NCI-H187 (cell line): ENCODE results near the gene PGA4.
"Not testable (repeated sequence)": the region's sequence is repeated elsewhere in the genome, so short reads cannot be mapped to it uniquely, and the experiment has no call there.

Source experiments
- DNase-seq, 2 experiments: peaks; one replicate each; lab custom pipeline; 2025; lab: John Stamatoyannopoulos, UW

Gene PGA4

DNA sequence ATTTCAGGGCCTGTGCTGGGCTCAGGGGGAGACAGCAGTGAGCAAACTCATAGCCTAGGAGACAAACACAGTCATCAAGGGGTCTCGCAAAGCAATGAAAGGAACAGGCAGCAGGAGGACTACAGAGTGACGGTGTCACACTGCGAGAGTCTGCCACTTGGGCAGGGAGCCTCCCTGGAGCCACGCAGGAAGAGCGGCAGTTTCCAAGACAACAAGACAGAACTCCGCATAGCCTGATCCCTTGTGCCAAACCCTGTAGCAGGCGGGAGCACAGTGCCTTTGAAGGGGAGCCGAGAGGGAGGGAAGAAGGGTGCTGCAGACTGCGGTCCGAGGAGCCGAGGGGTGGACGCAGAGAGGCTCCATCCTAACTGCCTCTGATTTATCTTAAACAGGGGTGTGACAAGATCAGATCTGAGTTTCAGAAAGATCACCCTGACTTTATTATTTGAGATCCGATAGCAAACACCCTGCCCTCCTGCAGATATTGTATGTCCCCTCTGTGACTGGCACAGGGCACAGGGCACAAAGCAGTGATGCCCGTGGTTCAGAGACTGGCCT, 17.6 kb upstream of the PGA4 start:
- not testable (repeated sequence) for DNase-seq

DNA sequence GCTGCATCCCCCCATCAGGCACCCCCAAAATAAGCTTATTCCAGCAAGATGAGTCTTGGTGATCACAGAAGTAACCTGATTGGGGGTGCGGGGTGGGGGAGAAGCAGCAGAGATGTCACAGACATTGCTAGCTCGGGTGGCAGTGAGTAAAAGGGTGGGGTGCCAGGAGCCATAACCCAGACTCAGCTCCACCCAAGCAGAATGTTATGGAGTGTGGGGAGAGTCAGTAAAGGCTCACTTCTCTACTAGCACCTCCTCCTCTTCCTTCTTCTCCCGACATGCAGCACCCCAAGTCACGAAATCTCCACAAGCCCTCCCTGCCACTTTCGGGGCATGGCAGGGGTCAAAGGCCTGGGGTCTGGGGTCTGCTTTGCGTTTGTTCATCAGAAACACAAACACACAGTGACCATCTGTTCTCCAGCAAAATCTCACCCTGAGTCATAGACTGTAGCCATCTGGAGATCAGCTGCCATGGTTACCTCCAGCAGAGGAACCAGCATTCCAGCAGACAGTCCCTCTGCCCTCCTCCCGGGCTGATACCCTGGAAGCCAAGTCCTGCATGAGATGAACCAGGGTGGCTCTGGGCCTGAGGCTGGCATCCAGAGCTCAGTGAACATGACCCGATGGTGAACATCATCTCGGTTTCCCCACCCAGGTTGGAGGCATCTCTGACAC, 14.4 kb upstream of the PGA4 start:
- DNase-seq = not testable (repeated sequence)

DNA sequence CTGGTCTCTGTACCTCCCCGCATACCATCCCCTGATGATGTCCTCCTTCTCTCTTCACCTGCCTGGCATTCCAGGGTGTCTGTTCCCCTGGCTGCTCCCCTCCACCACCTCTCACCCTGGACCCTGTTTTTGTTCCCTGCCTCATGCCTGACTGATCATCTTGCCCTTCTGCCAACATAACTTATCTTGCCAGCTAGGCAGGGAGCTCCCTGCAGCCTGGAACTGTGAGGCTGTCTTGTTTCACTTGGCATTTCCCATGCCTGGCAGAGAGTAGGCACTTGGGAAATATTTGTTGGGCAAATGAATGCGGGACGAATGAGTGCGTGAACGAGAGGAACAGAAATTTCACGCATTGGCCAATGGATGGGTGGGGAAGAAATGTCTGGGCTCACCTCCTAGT, 11.5 kb upstream of the PGA4 start:
- not testable (repeated sequence) for DNase-seq

DNA sequence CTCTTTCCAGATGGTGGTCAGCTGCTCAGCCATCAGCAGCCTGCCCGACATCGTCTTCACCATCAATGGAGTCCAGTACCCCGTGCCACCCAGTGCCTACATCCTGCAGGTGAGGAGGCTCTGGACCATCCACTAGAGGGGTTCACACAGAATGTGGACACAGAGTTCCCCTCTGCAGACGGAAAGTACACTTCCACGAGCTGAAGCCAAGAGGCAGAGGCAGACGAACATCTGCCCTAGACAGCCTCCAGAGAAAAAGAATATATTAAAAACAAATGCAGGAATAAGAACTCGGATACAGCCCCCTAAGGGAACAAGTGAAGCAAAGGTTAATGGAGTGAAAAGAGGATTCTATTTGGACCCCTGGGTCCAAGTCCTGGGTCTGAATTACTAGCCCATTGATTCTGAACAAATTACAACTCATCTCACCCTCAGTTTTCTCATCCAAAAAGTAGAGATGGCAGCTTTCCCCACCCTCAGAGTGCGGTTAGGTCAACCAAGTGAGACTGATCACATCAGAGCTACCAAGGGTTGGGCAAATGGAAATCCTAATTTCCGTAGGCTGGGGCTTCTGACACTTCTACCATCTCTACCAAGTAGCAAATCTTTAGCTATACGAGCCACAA, 10.7 kb upstream of the PGA4 start:
- not testable (repeated sequence) for DNase-seq

DNA sequence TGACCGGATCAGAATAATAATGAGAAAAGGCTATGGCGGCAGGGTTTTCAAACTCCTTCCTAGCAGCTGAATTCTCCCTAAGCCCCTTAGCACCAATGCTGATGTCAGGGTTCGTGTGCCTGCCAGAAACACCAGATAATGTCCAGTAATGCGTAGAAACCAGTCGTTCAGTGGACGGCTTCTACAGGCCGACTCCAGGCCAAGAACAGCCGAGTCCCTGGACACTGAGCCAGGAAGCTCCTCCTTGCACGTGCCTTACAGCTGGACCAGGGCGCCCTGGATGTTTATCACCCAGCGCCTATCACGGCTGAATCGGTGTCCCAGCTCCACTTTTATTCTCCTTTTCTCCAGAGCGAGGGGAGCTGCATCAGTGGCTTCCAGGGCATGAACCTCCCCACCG, 9.9 kb upstream of the PGA4 start:
- not testable (repeated sequence) for DNase-seq

DNA sequence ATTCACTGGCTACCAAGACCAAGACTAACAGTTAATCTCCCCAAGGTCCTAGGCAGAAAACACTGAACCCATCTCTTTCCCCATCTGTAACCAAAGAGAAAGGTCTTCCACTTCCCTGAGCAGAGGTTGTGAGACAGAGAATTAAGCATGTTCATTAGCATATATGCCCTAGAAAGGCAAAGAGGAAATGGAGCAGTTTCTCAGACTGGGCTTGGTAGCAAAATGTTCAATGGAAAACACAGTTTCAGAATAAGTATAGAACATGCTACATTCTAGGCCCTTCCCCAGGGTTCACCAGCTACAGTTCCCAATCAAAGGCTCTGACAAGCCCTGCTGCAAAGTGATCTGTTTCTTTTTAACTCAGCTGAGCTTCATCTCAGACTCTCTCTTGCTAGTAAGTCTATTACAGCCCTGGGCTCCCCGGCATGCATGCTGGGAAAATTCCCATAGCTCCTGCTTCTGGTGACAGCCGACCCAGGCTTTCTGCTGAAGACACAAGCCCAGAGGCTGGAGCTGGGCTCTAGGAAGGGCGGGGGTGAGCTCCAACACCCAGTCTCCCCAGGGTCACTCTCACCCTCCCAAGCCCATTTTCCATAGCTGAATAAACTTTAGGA, 8.3 kb upstream of the PGA4 start:
- DNase-seq = not testable (repeated sequence)

DNA sequence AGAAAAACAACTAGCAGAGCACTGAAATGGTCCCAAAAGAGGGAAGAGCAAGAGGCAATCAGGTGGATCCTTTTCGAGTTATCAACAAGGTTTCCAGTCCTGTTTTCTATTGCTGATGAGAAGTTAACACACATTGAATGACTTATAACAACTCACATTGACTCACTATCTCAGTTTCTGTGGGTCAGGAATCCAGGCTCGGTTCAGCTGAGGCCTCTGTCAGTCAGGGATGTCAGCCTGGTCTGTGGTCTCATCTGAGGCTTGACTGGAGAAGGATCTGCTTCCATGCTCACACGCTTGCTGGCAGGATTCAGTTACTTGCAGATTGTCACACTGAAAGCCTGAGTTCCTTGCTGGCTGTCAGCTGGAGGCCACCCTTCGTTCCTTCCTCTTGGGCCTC, 3.8 kb upstream of the PGA4 start:
- DNase-seq = not testable (repeated sequence)

DNA sequence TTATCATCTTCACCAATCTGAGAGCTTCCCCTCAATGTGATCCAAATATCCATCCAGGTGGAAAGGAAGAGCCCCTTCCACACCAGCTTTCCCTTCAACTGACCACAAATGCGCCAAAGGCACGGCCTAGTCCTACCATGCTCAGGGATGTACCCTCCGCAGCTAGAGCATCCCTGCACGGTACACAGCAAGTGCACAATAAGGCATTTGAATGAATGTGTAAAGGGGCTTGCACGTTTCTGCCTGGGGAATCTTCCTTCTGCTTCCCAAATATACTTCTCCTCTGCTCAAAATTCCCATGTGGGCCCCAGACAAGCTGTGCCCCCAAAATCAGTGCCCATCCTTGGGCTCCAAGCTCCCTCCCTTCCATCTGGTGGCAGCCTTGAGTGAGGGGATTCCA, 3.1 kb upstream of the PGA4 start:
- not testable (repeated sequence) for DNase-seq

DNA sequence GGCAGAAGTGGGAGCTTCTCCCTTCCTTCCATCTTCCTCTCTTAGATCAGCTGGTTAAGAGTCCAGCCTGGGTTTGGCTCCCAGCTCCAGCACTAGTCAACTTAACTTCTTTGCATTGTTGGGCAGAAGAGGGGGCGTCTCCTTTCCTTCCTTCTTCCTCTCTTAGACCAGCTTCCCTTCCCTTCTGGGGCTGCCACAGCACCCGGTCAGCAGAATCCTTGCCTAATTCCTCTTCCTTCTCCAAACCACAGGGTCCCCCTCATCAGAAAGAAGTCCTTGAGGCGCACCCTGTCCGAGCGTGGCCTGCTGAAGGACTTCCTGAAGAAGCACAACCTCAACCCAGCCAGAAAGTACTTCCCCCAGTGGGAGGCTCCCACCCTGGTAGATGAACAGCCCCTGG, 545 bp downstream of the PGA4 start:
- DNase-seq = not testable (repeated sequence)

DNA sequence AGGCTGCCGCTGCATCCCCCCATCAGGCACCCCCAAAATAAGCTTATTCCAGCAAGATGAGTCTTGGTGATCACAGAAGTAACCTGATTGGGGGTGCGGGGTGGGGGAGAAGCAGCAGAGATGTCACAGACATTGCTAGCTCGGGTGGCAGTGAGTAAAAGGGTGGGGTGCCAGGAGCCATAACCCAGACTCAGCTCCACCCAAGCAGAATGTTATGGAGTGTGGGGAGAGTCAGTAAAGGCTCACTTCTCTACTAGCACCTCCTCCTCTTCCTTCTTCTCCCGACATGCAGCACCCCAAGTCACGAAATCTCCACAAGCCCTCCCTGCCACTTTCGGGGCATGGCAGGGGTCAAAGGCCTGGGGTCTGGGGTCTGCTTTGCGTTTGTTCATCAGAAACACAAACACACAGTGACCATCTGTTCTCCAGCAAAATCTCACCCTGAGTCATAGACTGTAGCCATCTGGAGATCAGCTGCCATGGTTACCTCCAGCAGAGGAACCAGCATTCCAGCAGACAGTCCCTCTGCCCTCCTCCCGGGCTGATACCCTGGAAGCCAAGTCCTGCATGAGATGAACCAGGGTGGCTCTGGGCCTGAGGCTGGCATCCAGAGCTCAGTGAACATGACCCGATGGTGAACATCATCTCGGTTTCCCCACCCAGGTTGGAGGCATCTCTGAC, 4.5 kb downstream of the PGA4 start:
- not testable (repeated sequence) for DNase-seq

DNA sequence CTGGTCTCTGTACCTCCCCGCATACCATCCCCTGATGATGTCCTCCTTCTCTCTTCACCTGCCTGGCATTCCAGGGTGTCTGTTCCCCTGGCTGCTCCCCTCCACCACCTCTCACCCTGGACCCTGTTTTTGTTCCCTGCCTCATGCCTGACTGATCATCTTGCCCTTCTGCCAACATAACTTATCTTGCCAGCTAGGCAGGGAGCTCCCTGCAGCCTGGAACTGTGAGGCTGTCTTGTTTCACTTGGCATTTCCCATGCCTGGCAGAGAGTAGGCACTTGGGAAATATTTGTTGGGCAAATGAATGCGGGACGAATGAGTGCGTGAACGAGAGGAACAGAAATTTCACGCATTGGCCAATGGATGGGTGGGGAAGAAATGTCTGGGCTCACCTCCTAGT, 7.3 kb downstream of the PGA4 start:
- DNase-seq = not testable (repeated sequence)

DNA sequence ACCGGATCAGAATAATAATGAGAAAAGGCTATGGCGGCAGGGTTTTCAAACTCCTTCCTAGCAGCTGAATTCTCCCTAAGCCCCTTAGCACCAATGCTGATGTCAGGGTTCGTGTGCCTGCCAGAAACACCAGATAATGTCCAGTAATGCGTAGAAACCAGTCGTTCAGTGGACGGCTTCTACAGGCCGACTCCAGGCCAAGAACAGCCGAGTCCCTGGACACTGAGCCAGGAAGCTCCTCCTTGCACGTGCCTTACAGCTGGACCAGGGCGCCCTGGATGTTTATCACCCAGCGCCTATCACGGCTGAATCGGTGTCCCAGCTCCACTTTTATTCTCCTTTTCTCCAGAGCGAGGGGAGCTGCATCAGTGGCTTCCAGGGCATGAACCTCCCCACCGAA, 8.9 kb downstream of the PGA4 start:
- DNase-seq = not testable (repeated sequence)

DNA sequence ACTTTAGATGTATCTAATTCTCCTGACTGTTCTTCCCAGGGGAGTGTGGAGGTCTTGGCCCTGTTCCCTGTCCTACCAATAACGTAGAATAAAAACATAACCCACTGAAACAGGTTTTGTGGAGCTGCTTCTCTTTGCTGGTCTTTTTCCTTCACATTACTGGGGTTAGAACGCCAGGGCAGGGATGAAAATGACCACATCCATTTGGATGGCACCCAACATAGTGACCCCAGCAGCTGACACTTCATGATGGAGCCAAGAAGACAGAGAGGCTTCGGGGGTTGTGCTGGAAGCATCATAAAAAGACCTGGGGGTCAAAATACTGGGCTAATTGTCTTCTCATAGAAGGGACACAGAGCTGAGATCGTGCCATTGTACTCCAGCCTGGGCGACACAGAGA, 9.4 kb downstream of the PGA4 start:
- not testable (repeated sequence) for DNase-seq

DNA sequence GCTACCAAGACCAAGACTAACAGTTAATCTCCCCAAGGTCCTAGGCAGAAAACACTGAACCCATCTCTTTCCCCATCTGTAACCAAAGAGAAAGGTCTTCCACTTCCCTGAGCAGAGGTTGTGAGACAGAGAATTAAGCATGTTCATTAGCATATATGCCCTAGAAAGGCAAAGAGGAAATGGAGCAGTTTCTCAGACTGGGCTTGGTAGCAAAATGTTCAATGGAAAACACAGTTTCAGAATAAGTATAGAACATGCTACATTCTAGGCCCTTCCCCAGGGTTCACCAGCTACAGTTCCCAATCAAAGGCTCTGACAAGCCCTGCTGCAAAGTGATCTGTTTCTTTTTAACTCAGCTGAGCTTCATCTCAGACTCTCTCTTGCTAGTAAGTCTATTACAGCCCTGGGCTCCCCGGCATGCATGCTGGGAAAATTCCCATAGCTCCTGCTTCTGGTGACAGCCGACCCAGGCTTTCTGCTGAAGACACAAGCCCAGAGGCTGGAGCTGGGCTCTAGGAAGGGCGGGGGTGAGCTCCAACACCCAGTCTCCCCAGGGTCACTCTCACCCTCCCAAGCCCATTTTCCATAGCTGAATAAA, 10.5 kb downstream of the PGA4 start:
- DNase-seq = not testable (repeated sequence)

DNA sequence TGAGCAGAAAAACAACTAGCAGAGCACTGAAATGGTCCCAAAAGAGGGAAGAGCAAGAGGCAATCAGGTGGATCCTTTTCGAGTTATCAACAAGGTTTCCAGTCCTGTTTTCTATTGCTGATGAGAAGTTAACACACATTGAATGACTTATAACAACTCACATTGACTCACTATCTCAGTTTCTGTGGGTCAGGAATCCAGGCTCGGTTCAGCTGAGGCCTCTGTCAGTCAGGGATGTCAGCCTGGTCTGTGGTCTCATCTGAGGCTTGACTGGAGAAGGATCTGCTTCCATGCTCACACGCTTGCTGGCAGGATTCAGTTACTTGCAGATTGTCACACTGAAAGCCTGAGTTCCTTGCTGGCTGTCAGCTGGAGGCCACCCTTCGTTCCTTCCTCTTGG, 15.0 kb downstream of the PGA4 start:
- not testable (repeated sequence) for DNase-seq

DNA sequence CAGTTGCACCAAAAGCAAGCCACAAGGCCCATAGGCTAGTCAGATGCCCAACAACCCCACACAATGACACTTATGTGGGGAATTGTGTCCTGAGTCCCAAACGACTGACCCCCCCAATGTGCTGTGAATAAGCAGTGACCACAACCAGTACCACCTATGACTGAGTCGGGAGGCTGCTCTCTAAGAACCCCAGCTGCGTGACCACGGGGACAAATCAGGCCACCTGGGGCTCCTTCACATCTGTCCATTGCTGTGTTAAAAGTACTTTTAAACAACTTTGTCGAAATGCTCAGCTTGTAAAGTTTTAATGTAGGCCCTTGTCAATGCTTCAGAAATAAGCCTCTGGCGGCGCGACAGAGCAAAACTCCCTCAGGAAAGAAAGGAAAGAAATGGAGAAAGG, 18.1 kb downstream of the PGA4 start:
- DNase-seq = not testable (repeated sequence)

DNA sequence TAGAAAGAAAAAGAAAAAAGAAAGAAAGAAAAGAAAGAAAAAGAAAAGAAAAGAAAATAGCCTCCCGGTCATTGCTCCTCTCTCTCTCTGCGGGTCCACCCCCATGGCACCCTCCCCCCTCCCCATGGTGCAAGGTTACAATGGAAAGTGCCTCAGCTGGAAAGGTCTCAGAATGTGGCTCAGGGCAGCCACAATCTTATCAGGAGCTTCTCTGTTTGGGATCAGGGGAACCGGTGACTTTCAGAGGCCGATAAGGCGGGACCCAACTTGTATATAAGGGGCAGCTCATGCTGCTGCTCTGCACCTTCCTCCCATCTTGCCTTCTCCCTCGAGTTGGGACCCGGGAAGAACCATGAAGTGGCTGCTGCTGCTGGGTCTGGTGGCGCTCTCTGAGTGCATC, 18.7 kb downstream of the PGA4 start, which contains the start of gene PGA5:
TSS of gene PGA5 (plus strand) at position 301 of the 400 bp plus-strand sequence. CDS start at position 353, 52 bp downstream.
- DNase-seq = not testable (repeated sequence)

DNA sequence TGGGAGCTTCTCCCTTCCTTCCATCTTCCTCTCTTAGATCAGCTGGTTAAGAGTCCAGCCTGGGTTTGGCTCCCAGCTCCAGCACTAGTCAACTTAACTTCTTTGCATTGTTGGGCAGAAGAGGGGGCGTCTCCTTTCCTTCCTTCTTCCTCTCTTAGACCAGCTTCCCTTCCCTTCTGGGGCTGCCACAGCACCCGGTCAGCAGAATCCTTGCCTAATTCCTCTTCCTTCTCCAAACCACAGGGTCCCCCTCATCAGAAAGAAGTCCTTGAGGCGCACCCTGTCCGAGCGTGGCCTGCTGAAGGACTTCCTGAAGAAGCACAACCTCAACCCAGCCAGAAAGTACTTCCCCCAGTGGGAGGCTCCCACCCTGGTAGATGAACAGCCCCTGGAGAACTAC, 19.4 kb downstream of the PGA4 start:
- not testable (repeated sequence) for DNase-seq

DNA sequence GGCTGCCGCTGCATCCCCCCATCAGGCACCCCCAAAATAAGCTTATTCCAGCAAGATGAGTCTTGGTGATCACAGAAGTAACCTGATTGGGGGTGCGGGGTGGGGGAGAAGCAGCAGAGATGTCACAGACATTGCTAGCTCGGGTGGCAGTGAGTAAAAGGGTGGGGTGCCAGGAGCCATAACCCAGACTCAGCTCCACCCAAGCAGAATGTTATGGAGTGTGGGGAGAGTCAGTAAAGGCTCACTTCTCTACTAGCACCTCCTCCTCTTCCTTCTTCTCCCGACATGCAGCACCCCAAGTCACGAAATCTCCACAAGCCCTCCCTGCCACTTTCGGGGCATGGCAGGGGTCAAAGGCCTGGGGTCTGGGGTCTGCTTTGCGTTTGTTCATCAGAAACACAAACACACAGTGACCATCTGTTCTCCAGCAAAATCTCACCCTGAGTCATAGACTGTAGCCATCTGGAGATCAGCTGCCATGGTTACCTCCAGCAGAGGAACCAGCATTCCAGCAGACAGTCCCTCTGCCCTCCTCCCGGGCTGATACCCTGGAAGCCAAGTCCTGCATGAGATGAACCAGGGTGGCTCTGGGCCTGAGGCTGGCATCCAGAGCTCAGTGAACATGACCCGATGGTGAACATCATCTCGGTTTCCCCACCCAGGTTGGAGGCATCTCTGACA, 23.3 kb downstream of the PGA4 start:
- DNase-seq = not testable (repeated sequence)

DNA sequence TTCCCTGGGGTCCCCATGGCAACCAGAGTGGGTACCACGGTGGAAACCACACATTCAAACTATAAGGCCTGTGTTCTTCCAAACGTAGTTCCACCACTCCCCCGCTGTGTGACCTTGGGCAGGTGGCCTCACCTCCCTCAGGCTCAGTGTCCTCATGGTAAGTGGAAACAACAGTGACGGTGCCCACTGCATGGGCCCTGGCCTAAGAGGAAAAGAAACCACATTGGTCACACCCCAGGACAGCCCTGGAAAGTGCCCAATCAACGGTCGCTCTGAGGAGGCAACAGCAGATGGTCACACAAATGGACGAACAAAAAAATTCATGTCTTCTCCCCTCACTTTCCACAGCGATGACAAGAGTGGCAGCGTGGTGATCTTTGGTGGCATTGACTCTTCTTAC, 25.9 kb downstream of the PGA4 start:
- DNase-seq = not testable (repeated sequence)

DNA sequence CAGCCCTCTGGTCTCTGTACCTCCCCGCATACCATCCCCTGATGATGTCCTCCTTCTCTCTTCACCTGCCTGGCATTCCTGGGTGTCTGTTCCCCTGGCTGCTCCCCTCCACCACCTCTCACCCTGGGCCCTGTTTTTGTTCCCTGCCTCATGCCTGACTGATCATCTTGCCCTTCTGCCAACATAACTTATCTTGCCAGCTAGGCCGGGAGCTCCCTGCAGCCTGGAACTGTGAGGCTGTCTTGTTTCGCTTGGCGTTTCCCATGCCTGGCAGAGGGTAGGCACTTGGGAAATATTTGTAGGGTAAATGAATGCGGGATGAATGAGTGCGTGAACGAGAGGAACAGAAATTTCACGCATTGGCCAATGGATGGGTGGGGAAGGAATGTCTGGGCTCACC, 27.1 kb downstream of the PGA4 start:
- DNase-seq = not testable (repeated sequence)
